ENCODE results near the gene KRT82. TPM values are rescaled to one million over a fixed set of nuclear protein-coding genes. Genes with fewer than 3 reads are reported as not detected.

Gene KRT82
- total and polyA plus RNA-seq, 2 of the 8 experiments (the other 6 are each of a cell fraction or from before 2014, with no cell fraction given): not detected

DNA sequence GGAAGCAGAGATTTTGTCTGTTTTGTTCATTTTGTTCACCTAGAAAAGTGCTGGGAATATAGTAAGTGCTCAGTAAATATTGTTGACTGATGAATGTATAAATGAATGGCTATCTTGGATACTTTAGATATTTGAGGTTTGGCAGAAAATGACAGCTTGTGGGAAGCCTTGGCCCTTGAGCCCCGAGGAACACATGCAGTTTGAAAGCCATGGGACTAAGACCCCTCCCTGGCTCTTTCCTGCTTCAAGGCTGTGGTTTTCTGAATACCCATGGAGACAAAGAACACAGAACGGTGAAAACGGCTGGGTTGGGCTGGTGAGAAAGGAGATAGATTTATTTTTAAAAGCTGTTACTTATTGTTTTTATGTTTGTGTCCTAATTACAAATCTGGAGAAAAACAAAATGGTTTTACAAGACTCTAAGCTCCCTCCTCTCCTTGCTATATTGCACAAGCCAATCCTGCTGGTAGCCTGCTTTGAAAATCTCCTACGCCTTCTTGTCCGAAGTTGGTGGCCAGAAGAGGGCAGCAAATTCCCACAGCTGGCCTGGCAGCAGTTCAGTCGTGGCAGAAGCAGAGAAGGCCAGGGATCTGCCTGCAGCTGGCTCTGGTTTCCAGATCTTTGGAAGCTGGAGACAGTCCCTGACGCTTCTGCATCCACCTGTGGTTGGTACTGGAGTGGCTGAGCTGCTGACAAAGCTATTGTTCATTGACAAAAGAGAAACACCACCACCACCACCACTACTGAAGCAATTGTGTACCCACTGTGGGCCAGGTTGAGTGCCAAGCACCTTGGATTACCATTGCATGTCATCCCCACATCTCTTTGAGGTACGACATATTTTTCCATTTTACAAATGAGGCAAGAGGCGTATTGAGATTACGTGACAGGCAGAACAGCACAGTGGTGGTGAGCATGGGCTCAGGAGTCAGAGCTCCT, 33.6 kb downstream of the KRT82 start (continued):
- TF ChIP-seq, protein P1, sequence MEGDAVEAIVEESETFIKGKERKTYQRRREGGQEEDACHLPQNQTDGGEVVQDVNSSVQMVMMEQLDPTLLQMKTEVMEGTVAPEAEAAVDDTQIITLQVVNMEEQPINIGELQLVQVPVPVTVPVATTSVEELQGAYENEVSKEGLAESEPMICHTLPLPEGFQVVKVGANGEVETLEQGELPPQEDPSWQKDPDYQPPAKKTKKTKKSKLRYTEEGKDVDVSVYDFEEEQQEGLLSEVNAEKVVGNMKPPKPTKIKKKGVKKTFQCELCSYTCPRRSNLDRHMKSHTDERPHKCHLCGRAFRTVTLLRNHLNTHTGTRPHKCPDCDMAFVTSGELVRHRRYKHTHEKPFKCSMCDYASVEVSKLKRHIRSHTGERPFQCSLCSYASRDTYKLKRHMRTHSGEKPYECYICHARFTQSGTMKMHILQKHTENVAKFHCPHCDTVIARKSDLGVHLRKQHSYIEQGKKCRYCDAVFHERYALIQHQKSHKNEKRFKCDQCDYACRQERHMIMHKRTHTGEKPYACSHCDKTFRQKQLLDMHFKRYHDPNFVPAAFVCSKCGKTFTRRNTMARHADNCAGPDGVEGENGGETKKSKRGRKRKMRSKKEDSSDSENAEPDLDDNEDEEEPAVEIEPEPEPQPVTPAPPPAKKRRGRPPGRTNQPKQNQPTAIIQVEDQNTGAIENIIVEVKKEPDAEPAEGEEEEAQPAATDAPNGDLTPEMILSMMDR (IDR thresholded peaks at IDR 0.05; ENCODE audit: control extremely low read depth in 1 of 3, insufficient read depth in 1 of 3, low read depth in 1 of 3, low read length in 3 of 3): peak; percentile 79 to 96 (median 94)
- TF ChIP-seq ZNF274 (IDR thresholded peaks at IDR 0.05; ENCODE audit: borderline replicate concordance, extremely low read depth, low read length) (no peak), TBP (IDR thresholded peaks at IDR 0.05; ENCODE audit: low read depth, low read length) (peak; percentile 94), SIX5 (IDR thresholded peaks at IDR 0.05; ENCODE audit: low read depth, low read length) (no peak), NRF1 (IDR thresholded peaks at IDR 0.05; ENCODE audit: low read depth, low read length) (no peak), SP4 (IDR thresholded peaks at IDR 0.05; ENCODE audit: low read length) (no peak)
- TF ChIP-seq, protein P2, sequence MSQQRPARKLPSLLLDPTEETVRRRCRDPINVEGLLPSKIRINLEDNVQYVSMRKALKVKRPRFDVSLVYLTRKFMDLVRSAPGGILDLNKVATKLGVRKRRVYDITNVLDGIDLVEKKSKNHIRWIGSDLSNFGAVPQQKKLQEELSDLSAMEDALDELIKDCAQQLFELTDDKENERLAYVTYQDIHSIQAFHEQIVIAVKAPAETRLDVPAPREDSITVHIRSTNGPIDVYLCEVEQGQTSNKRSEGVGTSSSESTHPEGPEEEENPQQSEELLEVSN (IDR thresholded peaks at IDR 0.05): no peak
- TF ChIP-seq, protein P3, sequence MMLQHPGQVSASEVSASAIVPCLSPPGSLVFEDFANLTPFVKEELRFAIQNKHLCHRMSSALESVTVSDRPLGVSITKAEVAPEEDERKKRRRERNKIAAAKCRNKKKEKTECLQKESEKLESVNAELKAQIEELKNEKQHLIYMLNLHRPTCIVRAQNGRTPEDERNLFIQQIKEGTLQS (IDR thresholded peaks at IDR 0.05; ENCODE audit: insufficient read depth, low read depth, low read length): no peak
